Stimulated activated naive CD8-positive, alpha-beta T cell treated with anti-CD3 and anti-CD28 coated beads, Interleukin-15, amount 100 ng/mL, for 72 hours (primary cell): Measurements from ENCODE around the gene SHBG.
A peak's percentile ranks its signal among the peaks of the same experiment; 100 is the strongest.
"Not testable (repeated sequence)": the region's sequence is repeated elsewhere in the genome, so short reads cannot be mapped to it uniquely, and the experiment has no call there.

Experiments used
- ATAC-seq: fragments of 150-1000 bp; cut with Tn5 transposase; 2 replicates; pipeline ENCODE4 v1.10.0; 2021; ENCODE audit warnings: mild to moderate bottlenecking, moderate library complexity
- DNase-seq, 2 donors: peaks; one replicate each; pipeline ENCODE4 v3.0.0; 2021 to 2022
- H3K27ac Mint-ChIP-seq, 2 donors: one replicate each; pipeline ENCODE4 v1.8.0; 2022; ENCODE audit warnings: mild to moderate bottlenecking in 2 of 2, mixed read lengths in 2 of 2, moderate library complexity in 2 of 2
- H3K27me3 Mint-ChIP-seq: one replicate; pipeline ENCODE4 v1.8.0; 2022; ENCODE audit warnings: mixed read lengths
- H3K4me1 Mint-ChIP-seq: one replicate; pipeline ENCODE4 v1.8.0; 2022; ENCODE audit warnings: mild to moderate bottlenecking, mixed read lengths
- H3K4me3 Mint-ChIP-seq, 2 donors: one replicate each; pipeline ENCODE4 v1.8.0; 2022; ENCODE audit warnings: mild to moderate bottlenecking in 2 of 2, mixed read lengths in 2 of 2, moderate library complexity in 1 of 2
- H3K9me3 Mint-ChIP-seq, 2 donors: one replicate each; pipeline ENCODE4 v1.8.0; 2022; ENCODE audit warnings: mixed read lengths in 2 of 2

The SHBG gene

DNA sequence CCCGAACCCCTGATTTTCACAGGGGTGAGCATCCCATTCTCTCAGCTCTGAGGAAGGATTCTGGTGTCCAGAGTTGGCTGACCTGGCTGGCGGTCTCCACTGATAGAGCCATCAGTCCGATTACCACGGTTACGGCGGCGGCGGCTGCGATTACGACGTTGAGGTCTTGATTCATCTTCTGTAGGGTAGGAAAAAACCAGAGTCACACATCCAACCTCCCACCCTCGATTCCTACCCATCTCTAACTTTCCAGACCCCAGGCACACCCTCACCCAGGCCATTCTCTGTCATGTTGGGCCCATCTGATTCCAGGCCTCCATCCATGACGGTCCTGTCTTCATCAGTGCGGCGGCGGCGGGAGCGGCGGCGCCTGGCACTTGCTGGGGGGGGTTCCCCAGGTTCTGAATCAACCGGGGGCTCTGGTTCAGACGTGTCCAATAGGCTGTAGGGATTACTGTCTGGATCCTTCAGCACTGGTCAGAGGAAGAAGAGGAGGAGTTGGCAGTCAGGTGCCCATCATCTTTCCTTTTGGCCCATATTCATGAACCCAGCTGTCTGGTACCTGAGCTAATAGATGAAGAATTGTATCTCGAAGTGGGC lies 37.4 kb upstream of the SHBG start:
- no peak for ATAC-seq
- Mint-ChIP-seq H3K27ac (no peak overlapping the region), H3K4me1 (peaks cover 13% of the 10 kb centered on the region), H3K9me3 (no peaks in the 10 kb centered on the region), H3K27me3 (no peaks in the 10 kb centered on the region), H3K4me3 (no peak overlapping the region)
- DNase-seq = no peak

DNA sequence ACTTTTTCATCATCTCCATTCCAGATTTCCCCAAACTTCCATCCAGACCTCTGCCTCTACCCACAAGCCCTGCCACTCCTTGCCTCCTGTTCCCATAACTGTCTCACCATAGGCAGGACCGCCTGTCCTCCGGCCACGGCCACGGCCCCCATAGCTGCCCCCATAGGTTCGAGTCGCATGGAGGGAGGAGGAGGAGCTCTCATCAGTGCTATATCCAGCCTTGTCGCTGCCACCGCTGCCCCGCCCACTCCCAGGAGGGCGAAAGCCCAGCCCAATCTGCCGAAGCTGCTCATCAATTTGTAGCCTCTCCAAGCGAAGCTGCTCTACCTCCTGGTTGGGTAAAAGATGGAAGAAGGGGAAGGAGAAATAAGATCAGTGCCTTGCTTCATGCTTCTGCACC lies 36.6 kb upstream of the SHBG start:
- Mint-ChIP-seq H3K27me3 (no peaks in the 10 kb centered on the region), H3K4me3 (no peak overlapping the region), H3K4me1 (peaks cover 6% of the 10 kb centered on the region), H3K9me3 (no peaks in the 10 kb centered on the region), H3K27ac (peak overlapping the region in 1 of 2 donors; percentile 15)
- ATAC-seq (no peak), DNase-seq (peak in 1 of 2 donors; percentile 9)

DNA sequence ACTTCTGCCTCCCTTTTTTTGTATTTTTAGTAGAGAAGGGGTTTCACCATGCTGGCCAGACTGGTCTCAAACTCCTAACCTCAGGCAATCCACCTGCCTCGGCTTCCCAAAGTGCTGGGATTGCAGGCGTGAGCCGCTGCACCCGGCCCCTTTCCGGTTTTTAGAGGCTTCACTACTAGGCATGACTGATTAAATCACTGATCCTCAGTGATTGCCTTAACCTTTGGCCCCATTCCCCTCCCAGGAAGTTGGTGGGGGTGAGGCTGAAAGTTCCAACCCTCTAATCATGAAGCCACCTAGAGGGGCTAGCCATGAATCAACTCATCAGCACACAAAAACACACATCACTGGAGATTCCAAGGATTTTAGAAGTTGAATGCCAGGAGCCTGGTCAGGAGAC lies 32.4 kb upstream of the SHBG start:
- H3K4me3 Mint-ChIP-seq, H3K27ac Mint-ChIP-seq, DNase-seq, ATAC-seq, H3K27me3 Mint-ChIP-seq, H3K9me3 Mint-ChIP-seq, H3K4me1 Mint-ChIP-seq: not testable (repeated sequence)

DNA sequence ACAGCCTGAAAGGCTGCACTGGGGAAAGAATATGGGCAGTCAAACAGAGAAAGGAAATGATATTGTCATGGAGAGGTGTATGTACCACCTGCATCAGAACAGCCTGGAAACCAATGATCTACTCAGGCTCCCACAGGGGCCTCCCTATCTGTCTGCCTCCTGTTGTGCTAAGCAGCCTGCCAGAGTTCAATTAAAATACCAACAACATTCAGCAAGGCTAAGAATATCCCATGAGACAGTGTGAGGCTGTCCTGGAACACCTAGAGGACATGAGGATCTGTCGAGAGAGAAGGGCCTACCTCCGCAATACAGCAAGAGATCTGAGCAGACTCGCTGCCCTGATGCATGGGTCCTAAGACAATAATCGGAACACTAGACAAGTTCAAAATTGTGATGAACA lies 23.7 kb upstream of the SHBG start:
- ATAC-seq (no peak), DNase-seq (no peak)
- no peak overlapping the region for H3K4me3 Mint-ChIP-seq
- H3K9me3 Mint-ChIP-seq = no peaks in the 10 kb centered on the region
- no peaks in the 10 kb centered on the region for H3K27me3 Mint-ChIP-seq
- H3K27ac Mint-ChIP-seq = peak overlapping the region in 1 of 2 donors; percentile 15
- H3K4me1 Mint-ChIP-seq = peaks cover 20% of the 10 kb centered on the region

DNA sequence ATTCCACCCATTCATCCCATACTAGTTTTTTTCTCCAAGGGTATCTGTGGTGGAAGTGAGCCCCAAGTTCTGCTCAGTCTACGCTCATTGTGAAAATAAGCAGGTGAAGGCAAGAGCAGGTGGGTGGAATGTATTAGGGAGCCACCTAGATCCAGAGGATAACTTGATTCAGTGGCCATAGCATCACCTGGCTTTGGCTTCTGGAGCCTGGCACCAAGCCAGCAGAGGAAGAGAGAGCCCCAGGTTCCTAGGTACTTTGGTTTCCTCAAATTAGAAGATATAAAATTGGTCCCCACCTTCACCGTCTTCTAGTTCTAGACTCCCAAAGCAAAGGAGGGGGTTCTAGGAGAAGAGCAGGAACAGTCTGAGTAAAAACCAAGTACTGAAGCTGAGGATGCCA lies 19.3 kb upstream of the SHBG start:
- peaks cover 47% of the 10 kb centered on the region for H3K4me1 Mint-ChIP-seq
- no peak overlapping the region for H3K4me3 Mint-ChIP-seq

DNA sequence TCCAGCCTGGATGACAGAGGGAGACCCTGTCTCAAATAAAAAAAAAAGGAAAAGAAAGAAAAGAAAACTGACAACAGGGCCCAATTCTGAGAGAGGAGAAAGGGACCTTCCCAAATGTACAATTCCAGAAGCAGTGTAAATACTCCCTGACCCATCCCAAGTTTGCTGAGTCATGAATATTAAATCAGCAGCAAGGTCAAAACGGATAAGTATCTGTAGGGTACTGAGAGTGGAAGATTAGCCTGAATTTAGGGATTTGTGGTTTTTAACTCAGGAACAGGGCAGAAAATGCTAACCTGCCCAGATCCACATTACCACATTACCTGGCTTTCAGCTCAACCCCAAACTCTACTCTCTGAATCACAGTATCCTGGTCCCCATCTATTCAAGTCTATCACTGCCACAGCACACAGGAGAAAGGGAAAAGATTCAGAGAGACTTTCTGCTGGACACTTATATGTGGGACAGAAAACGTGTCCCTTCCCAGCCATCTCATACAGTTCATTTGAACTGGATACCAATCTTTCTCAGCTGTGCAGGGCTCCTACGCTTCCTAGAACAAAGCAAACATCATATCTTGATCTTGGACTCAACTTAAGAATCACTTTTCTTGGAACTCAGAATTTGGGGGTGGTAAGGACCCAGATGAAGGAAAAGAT lies 18.2 kb upstream of the SHBG start:
- no peaks in the 10 kb centered on the region for H3K27me3 Mint-ChIP-seq
- DNase-seq (no peak), ATAC-seq (no peak)
- H3K4me1 Mint-ChIP-seq = peaks cover 38% of the 10 kb centered on the region
- no peak overlapping the region for H3K27ac Mint-ChIP-seq
- H3K9me3 Mint-ChIP-seq = no peaks in the 10 kb centered on the region
- peak overlapping the region; percentile 47 to 65 for H3K4me3 Mint-ChIP-seq

More for the DNA sequence above, 19.3 kb upstream of the SHBG start:
- DNase-seq (no peak), ATAC-seq (no peak)
- Mint-ChIP-seq H3K27ac (peak overlapping the region in 1 of 2 donors; percentile 4), H3K9me3 (no peaks in the 10 kb centered on the region), H3K27me3 (no peaks in the 10 kb centered on the region)

DNA sequence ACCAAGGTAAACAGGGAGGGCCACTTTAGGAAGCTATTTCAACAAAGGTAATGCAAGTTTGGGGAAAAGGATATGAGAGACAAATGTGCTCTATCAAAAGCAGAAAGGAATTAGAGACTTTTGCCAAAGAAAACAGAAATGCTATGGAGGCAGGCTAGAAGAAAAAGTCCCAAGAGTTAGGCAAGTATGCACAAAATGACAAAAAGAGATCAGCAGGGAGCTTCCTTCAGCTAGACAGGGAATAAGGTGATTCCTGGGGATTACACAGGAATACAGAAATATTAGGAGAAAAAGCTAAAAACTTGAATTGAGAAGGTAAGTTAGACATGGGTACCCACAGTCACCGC lies 17.7 kb upstream of the SHBG start:
- Mint-ChIP-seq H3K9me3 (no peaks in the 10 kb centered on the region), H3K4me3 (peak overlapping the region; percentile 47 to 65), H3K27me3 (no peaks in the 10 kb centered on the region), H3K27ac (no peak overlapping the region), H3K4me1 (peaks cover 38% of the 10 kb centered on the region)
- ATAC-seq (no peak), DNase-seq (no peak)

DNA sequence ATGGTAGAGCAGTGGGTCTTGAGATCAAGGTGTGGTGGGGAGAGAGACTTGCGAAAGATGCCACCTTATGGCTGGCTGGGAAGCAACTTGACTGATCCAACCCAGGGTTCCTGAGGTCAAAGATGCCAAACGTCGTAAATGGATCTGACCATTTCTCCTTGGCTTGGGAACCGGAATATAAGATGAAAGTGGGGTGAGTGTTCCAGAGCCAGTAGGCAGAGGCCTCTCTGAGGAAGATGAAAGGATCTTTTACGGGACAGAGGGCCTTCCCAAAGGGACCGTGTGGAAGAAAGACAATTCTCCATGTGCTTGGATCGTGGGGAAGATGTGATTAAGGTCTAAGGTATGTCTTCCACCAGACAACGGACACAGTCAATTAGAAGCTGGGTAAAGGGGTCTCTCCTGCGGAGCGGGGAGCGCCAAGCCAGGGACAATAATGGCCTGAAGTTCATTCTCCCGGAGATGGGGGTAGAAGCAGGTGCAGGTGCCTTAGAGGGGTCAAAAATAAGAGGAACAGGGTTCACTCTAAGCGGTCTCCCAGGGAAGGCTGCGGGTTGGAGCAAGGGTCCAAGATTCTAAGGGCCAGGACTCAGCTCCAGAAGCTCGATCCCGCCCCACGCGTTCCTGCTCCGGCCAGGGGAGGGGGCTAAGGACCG lies 16.0 kb upstream of the SHBG start:
- Mint-ChIP-seq H3K9me3 (no peaks in the 10 kb centered on the region), H3K4me1 (peaks cover 38% of the 10 kb centered on the region), H3K27ac (peak overlapping the region; percentile 81 to 97), H3K4me3 (peak overlapping the region; percentile 84 to 88), H3K27me3 (no peaks in the 10 kb centered on the region)
- DNase-seq = peak in 1 of 2 donors; percentile 13
- no peak for ATAC-seq

DNA sequence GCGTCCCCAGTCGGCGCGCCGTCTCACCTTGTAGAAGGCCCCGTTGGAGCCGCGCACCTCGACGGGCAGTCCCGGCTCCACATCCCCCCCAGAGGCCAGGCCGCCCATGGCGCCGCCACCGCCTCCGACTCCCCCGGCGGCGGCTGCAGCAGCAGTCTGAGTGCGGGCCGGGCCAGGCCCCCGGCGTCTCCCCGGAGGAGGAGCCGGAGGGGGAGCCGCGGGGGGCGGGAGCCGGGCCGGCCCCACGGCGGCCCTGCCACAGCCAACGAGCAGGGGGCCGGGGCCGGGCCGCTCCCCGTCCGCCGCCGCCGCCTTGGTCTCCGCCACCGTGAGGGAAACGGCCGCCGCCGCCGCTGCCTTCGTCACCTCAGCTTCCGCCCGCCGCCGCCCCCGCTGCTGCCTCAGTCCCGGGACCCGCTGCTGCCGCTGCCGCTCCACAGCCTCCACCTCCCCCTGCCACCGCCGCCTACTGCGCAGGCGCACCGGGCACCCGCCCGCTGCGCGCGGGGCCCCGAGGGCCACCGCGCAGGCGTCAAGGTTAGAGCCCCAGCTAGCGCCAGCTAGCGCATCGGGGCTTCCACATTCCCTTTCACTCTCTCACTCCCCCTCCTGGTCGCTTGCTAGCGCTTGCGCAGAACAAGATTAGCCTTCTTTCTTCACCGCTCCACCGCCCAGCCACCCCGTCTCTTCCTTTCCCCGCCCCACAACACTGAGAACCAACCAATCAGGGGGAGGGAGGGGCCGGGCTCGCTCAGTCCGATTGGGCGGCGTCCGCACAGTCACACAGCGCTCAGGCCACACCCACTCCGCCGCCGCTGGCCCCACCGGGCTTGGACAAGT lies 15.3 kb upstream of the SHBG start, which contains the start of gene FXR2:
Gene FXR2, minus strand, starts transcription at position 473 of the 840 bp plus-strand sequence. Its CDS starts 365 bp downstream, at position 108.
- peak; percentile 98 to 99 for DNase-seq
- peak; percentile 94 for ATAC-seq
- no peaks in the 10 kb centered on the region for H3K9me3 Mint-ChIP-seq
- H3K27me3 Mint-ChIP-seq = no peaks in the 10 kb centered on the region
- H3K4me3 Mint-ChIP-seq = peak within 1 kb of the TSS; percentile 84 to 88
- H3K4me1 Mint-ChIP-seq = peaks cover 38% of the 10 kb centered on the region
- H3K27ac Mint-ChIP-seq = peak within 1 kb of the TSS; percentile 81 to 97

DNA sequence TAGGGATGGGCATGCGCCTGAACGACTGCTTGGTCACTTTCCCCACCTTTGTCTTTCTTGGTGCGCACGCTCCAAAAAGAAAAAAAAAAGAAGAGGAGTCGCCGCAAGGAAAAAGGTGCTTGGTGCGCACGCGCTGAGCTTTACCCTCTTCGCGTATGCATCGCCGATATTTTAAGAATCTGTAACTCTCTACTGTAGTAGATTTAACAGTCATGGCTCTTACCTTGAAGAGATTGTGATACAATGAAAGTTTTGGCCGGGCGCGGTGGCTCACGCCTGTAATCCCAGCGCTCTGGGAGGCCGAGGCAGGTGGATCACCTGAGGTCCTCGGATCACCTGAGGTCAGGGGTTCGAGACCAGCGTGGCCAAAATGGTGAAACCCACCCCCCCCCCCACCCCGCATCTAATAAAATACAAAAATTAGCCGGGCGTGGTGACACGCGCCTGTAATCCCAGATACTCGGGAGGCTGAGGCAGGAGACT lies 14.6 kb upstream of the SHBG start:
- Mint-ChIP-seq H3K27me3 (no peaks in the 10 kb centered on the region), H3K9me3 (no peaks in the 10 kb centered on the region), H3K4me3 (peak overlapping the region; percentile 72 to 84), H3K27ac (peak overlapping the region; percentile 52 to 94), H3K4me1 (peaks cover 36% of the 10 kb centered on the region)
- ATAC-seq (no peak), DNase-seq (no peak)

DNA sequence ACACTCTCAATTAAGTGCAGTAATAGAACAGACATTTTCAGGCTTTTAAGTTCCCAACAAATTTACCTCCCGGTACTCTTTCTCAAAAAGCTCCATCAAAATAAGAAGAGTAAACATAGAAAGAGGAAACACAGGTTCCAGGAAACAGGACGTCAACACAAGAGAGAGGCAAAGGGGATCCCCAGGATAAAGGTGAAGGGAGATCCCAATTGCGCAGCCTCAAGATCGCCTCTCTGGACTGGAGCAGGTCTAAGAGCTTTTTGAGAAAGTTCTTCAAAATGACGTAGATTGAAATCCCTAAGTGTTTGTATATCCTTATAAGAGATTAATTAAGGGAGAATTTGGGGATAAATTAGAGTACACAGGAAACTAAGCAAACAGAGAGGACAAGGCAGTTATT lies 11.3 kb upstream of the SHBG start:
- no peaks in the 10 kb centered on the region for H3K9me3 Mint-ChIP-seq
- H3K27ac Mint-ChIP-seq = no peak overlapping the region
- H3K4me1 Mint-ChIP-seq = peaks cover 3% of the 10 kb centered on the region

DNA sequence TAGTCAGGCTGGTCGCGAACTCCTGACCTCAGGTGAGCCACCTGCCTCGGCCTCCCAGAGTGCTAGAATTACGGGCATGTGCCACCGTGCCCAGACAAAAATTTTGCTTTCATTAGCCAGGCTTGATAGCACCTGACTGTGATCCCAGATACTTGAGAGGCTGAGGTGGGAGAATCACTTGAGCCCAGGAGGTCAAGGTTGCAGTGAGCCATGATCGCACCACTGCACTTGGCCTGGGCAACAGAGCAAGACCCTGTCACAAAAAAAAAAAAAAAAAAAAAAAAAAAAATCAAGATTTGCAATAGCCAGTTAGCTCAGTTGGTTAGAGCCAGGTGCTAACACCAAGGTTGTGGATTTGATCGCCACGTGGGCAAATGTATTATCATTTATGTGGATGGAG lies 9.1 kb upstream of the SHBG start:
- Mint-ChIP-seq H3K27me3 (no peaks in the 10 kb centered on the region), H3K9me3 (no peaks in the 10 kb centered on the region), H3K27ac (no peak overlapping the region), H3K4me3 (no peak overlapping the region), H3K4me1 (no peaks in the 10 kb centered on the region)
- ATAC-seq (no peak), DNase-seq (no peak)

More for the DNA sequence above, 11.3 kb upstream of the SHBG start:
- DNase-seq = no peak
- no peak for ATAC-seq
- no peaks in the 10 kb centered on the region for H3K27me3 Mint-ChIP-seq
- no peak overlapping the region for H3K4me3 Mint-ChIP-seq

DNA sequence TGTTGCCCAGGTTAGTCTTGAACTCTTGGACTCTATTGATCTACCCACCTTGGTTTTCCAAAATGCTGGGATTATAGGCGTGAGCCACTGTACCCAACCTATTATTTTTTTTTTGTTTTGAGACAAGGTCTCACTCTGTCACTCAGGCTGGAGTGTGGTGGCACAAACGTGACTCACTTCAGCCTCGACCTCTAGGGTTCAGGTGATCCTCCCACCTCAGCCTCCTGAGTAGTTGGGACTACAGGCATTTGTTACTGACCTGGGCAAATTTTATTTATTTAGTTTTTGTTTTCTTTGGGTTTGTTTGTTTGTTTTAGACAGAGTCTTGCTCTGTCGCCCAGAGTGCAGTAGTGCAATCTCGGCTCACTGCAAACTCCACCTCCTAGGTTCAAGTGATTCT lies 6.3 kb upstream of the SHBG start:
- peaks cover 16% of the 10 kb centered on the region for H3K4me1 Mint-ChIP-seq
- no peak overlapping the region for H3K27ac Mint-ChIP-seq
- no peaks in the 10 kb centered on the region for H3K9me3 Mint-ChIP-seq
- no peak for DNase-seq
- no peaks in the 10 kb centered on the region for H3K27me3 Mint-ChIP-seq
- ATAC-seq = no peak
- H3K4me3 Mint-ChIP-seq = no peak overlapping the region

DNA sequence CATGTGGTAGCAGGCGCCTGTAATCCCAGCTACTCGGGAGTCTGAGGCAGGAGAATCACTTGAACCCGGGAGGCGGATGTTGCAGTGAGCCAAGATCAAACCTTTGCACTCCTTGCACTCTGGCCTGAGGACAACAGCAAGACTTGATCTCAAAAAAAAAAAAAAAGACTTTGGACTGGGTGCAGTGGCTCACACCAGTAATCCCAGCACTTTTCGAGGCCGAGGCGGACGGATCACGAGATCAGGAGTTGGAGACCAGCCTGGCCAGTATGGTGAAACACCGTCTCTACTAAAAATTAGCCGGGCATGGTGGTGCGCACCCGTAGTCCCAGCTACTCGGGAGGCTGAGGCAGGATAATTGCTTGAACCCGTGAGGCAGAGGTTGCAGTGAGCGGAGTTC lies 4.2 kb upstream of the SHBG start:
- peaks cover 16% of the 10 kb centered on the region for H3K4me1 Mint-ChIP-seq
- DNase-seq, H3K4me3 Mint-ChIP-seq, H3K9me3 Mint-ChIP-seq, H3K27me3 Mint-ChIP-seq, H3K27ac Mint-ChIP-seq, ATAC-seq: not testable (repeated sequence)

DNA sequence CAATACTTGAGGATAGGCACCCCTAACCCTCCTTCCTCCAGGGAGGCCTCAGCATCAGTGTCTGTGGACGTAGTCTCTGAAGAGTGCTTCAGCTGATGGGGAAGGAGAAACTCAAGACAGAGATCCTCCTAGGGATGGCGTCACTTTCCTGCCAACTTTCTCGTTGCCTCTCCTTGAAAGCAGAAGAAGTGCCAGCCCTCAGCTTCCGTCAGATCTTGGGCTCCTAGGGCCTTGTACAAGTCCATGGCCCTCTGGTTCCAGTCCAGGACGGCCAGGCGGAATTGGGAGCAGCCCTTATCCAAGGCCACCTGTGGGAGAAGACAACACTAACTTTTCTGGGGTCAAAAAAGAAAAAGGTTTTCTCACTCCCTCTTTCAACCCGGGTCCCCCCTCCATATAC lies 3.6 kb upstream of the SHBG start:
- H3K27ac Mint-ChIP-seq = no peak overlapping the region
- no peaks in the 10 kb centered on the region for H3K9me3 Mint-ChIP-seq
- H3K4me3 Mint-ChIP-seq = peak overlapping the region; percentile 98 to 99
- DNase-seq (no peak), ATAC-seq (no peak)
- H3K27me3 Mint-ChIP-seq = no peaks in the 10 kb centered on the region
- H3K4me1 Mint-ChIP-seq = peaks cover 16% of the 10 kb centered on the region

DNA sequence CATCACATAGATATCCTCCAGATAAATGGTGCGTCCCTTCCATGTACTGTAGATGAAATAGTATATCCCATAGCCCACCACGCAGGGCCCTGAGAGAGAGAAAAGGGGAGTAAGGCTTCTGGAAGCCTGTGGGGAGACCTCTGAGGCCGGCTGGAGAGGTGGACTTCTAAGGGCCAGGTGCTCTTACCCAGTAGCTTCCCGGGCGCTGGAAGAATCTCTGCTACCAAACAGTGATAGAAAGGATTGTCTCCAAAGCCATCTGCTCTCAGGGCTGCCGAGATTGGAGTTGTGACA lies 3.0 kb upstream of the SHBG start:
- no peak for DNase-seq
- H3K27me3 Mint-ChIP-seq = no peaks in the 10 kb centered on the region
- peak overlapping the region in 1 of 2 donors; percentile 95 for H3K27ac Mint-ChIP-seq
- no peaks in the 10 kb centered on the region for H3K9me3 Mint-ChIP-seq
- peak overlapping the region; percentile 98 to 99 for H3K4me3 Mint-ChIP-seq
- no peak for ATAC-seq
- H3K4me1 Mint-ChIP-seq = peaks cover 16% of the 10 kb centered on the region
